Breast epithelium (tissue), 4 donors: ENCODE measurements around the gene MRPS14. TPM values are rescaled to one million over a fixed set of nuclear protein-coding genes. Genes with fewer than 3 reads are reported as not detected.

Source experiments
- DNase-seq, 2 donors: peaks; one replicate each; pipeline ENCODE4 v3.0.0-alpha.2; 2019; ENCODE audit warnings: low spot score in 2 of 2
- H3K27ac ChIP-seq, 2 donors: fragments of 200-600 bp; sonication (generic) in 1 of 2; one replicate each; pipeline ENCODE4 v1.5.1; 2016 to 2019; ENCODE audit warnings: mild to moderate bottlenecking in 1 of 2
- H3K27me3 ChIP-seq, 2 donors: fragments of 200-600 bp; sonication (generic) in 1 of 2; one replicate each; pipeline versions ENCODE4 v1.5.1 to v1.6.0; 2017 to 2019; ENCODE audit warnings: control low read depth in 1 of 2, mild to moderate bottlenecking in 1 of 2
- H3K36me3 ChIP-seq: fragments of 200-600 bp; one replicate; pipeline ENCODE4 v1.5.1; 2019
- H3K4me1 ChIP-seq, 2 donors: fragments of 200-600 bp; sonication (generic); one replicate each; pipeline ENCODE4 v1.5.1; 2016 to 2019; ENCODE audit warnings: control low read depth in 1 of 2
- H3K4me3 ChIP-seq, 3 donors: fragments of 200-600 bp; sonication (generic); 1 replicate in 2 of 3; 2 replicates in 1 of 3; pipeline ENCODE4 v1.5.1; 2016 to 2019; ENCODE audit warnings: mild to moderate bottlenecking in 3 of 3, moderate library complexity in 2 of 3
- H3K9me3 ChIP-seq, 2 donors: fragments of 200-600 bp; sonication (generic) in 1 of 2; one replicate each; pipeline ENCODE4 v1.5.1; 2016 to 2019; ENCODE audit warnings: control low read depth in 1 of 2
- CTCF ChIP-seq, 3 donors: fragments of 450-650 bp; IDR thresholded peaks; one replicate each; pipeline ENCODE4 v1.5.1; 2016 to 2017; ENCODE audit warnings: antibody characterized with exemption in 3 of 3, mild to moderate bottlenecking in 3 of 3, moderate library complexity in 3 of 3
- POLR2A ChIP-seq: fragments of 450-650 bp; IDR thresholded peaks from one replicate; pipeline ENCODE4 v1.6.1; 2016; ENCODE audit warnings: antibody characterized with exemption, mild to moderate bottlenecking, moderate library complexity
- POLR2AphosphoS5 ChIP-seq, 3 donors: sonication (generic); formaldehyde crosslinking; IDR thresholded peaks; one replicate each; pipeline ENCODE4 v1.6.1; 2017; ENCODE audit warnings: antibody characterized with exemption in 3 of 3
- intact Hi-C: fragments of 100-400 bp; cut with DNase I; formaldehyde crosslinking; loops from one replicate; pipeline ENCODE4 v1.15.1; 2023; ENCODE audit warnings: low total_unique reads
- total RNA-seq, 3 donors: library from RNA; depleted of rRNA; stranded (reverse); fragments of >200 nt; gene quantifications; one replicate each; pipeline ENCODE4 v1.1.0, GENCODE V29; 2016

MRPS14 gene
- total RNA-seq, 3 donors from 2014 or later = 22.9 to 38.5 (median 28.5) TPM

- TF ChIP-seq POLR2A (peak; percentile 96), POLR2AphosphoS5 (IDR thresholded peaks at IDR 0.05) (peak; percentile 98 to 100 (median 100)), CTCF (IDR thresholded peaks at IDR 0.05) (no peak)
- peak; percentile 96 to 98 for DNase-seq
- Histone ChIP-seq H3K36me3 (no peaks in the 10 kb centered on the region), H3K27ac (peak overlapping the region; percentile 96 to 99), H3K27me3 (no peaks in the 10 kb centered on the region), H3K4me1 (peaks cover 0 to 7% of the 10 kb centered on the region in 2 donors), H3K4me3 (peak overlapping the region; percentile 76 to 93 (median 86)), H3K9me3 (no peaks in the 10 kb centered on the region)
- intact Hi-C loops = no loop called here
Measured at GRCh38 chr1:174999216-174999935, 23.8 kb downstream of the MRPS14 start.

DNA sequence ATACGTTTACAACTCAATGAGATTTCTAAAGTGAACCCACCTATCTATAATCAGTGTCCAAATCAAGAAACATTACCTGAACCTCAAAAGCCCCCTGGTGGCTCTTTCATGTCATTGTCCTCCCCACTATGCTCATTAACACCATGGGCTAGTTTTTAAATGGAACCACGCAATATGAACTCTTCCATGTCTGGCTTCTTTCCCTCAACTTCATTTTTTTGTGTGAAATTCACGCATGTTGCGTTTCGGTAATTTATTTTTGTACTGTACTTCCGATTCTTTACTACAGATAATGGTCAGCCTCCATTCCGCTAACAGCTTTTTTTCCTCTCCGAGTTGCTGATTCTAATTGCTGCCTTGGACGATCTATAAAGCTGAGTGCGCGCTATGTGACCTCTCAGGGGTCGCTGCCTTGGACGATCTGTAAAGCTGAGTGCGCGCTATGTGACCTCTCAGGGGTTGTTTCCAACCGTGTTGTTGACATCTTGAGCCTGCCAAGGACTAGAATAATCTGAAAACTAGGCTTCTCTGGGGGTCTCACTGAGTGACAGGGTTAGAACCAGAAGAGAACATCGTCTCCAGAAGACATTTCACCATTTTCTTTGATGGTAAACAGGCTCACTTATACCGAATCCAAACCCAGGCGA, 24.5 kb downstream of the MRPS14 start:
- H3K9me3 ChIP-seq = no peaks in the 10 kb centered on the region
- no peak for TF ChIP-seq POLR2A
- no peak for TF ChIP-seq POLR2AphosphoS5 (IDR thresholded peaks at IDR 0.05)
- TF ChIP-seq CTCF (IDR thresholded peaks at IDR 0.05) = peak; percentile 76 to 93 (median 77)
- DNase-seq = peak in 1 of 2 donors; percentile 40
- H3K36me3 ChIP-seq = no peaks in the 10 kb centered on the region
- intact Hi-C loops = no loop called here
- H3K27ac ChIP-seq = peak overlapping the region; percentile 96 to 99
- H3K27me3 ChIP-seq = no peaks in the 10 kb centered on the region
- peaks cover 0 to 7% of the 10 kb centered on the region in 2 donors for H3K4me1 ChIP-seq
- peak overlapping the region; percentile 76 to 93 (median 86) for H3K4me3 ChIP-seq

DNA sequence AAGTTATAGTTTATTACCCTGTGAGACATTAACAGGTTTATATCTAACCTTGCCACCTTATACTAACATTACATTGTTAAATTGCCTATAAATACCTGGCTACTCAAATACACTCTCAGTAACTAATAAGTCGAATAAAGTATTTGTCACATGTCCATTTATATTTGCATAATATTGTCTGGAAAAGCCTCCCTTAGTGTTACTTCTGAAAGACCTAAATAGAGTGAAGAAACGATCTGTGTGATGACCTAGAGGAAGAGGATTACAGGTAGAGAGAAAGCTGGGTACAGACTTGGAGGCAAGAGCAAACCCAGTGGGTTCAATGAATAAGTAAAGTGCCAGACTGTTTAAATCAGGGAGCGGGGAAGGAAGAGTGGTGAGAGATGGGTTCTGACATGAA, 26.2 kb downstream of the MRPS14 start:
- no peak for TF ChIP-seq POLR2A
- no peak for TF ChIP-seq CTCF (IDR thresholded peaks at IDR 0.05)
- no peak for TF ChIP-seq POLR2AphosphoS5 (IDR thresholded peaks at IDR 0.05)
- no peaks in the 10 kb centered on the region for H3K27me3 ChIP-seq
- no peak overlapping the region for H3K27ac ChIP-seq
- intact Hi-C loops = no loop called here
- H3K36me3 ChIP-seq = no peaks in the 10 kb centered on the region
- DNase-seq = no peak
- no peaks in the 10 kb centered on the region for H3K9me3 ChIP-seq
- peaks cover 0 to 7% of the 10 kb centered on the region in 2 donors for H3K4me1 ChIP-seq
- no peak overlapping the region for H3K4me3 ChIP-seq

DNA sequence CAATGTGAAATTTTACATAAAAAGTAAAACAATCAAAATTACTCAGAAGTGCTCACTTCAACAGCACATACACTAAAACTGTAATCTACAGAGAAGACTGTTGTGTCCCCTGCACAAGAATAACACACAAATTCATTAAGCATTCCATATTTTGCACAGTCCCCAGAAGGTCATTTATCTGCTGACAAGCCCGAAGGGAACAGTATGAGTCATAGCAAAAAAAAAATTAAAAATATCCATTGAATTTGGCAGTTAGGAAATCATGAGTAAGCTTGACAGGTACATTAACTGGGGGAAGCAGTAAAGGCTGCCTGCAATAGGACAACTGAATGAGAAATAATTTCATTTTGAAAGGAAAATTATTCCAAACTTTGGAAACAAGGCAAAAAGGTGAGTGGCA, 26.7 kb downstream of the MRPS14 start:
- no peak for DNase-seq
- Histone ChIP-seq H3K4me3 (no peak overlapping the region), H3K36me3 (no peaks in the 10 kb centered on the region), H3K4me1 (peaks cover 0 to 3% of the 10 kb centered on the region in 2 donors), H3K27ac (no peak overlapping the region), H3K9me3 (no peaks in the 10 kb centered on the region), H3K27me3 (no peaks in the 10 kb centered on the region)
- intact Hi-C loops = no loop called here
- no peak for TF ChIP-seq POLR2A
- TF ChIP-seq CTCF (IDR thresholded peaks at IDR 0.05) = no peak
- no peak for TF ChIP-seq POLR2AphosphoS5 (IDR thresholded peaks at IDR 0.05)

- no peak overlapping the region for H3K27ac ChIP-seq
- intact Hi-C loops = no loop called here
- TF ChIP-seq CTCF (IDR thresholded peaks at IDR 0.05) (no peak), POLR2AphosphoS5 (IDR thresholded peaks at IDR 0.05) (no peak), POLR2A (no peak)
- no peaks in the 10 kb centered on the region for H3K27me3 ChIP-seq
- H3K36me3 ChIP-seq = no peaks in the 10 kb centered on the region
- no peak for DNase-seq
- no peak overlapping the region for H3K4me3 ChIP-seq
- no peaks in the 10 kb centered on the region for H3K9me3 ChIP-seq
- H3K4me1 ChIP-seq = no peaks in the 10 kb centered on the region
Measured at GRCh38 chr1:174995916-174996315, 27.3 kb downstream of the MRPS14 start.
